22Rv1 (cell line): Measurements from ENCODE around the gene SIN3B.
A peak's percentile ranks its signal among the peaks of the same experiment; 100 is the strongest.

Experiments used
- H3K27ac ChIP-seq: fragments of 450-650 bp; 2 replicates; pipeline ENCODE4 v1.5.1; 2017
- ZFX ChIP-seq: fragments of 450-650 bp; IDR thresholded peaks from 2 replicates; pipeline ENCODE4 v1.6.1; 2017; ENCODE audit warnings: antibody characterized with exemption, borderline replicate concordance
- TF ChIP-seq, protein P1 (sequence below): fragments of 450-650 bp; IDR thresholded peaks from 2 replicates; pipeline ENCODE4 v1.5.1; 2017; ENCODE audit warnings: mild to moderate bottlenecking

Gene SIN3B

DNA sequence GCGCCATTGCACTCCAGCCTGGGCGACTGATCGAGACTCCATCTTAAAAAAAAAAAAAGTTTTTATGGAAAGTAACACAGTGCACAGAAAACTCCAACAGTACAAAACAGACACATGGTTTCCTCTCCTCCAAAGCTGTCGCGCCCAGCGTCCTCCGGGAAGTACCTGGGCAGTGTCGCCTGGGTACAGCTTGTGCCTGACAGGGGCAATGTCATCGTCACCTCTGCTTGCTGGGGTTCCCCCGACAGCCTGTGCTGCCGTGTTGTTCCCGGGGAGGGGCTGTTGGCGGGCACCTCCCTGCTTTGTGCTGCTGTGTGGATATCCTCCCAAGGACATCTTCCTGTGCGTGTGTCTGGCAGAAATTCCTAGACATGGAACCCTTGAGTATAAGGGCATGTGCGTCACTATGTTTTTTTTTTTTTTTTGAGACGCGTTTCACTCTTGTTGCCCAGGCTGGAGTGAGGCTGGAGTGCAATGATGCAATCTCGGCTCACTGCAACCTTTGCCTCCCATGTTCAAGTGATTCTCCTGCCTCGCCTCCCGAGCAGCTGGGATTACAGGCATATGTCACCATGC, 57.2 kb downstream of the SIN3B start:
- peak overlapping the region; percentile 47; the same call in 1 of the 2 replicates for H3K27ac ChIP-seq
- TF ChIP-seq ZFX, result no peak
- TF ChIP-seq, protein P1, sequence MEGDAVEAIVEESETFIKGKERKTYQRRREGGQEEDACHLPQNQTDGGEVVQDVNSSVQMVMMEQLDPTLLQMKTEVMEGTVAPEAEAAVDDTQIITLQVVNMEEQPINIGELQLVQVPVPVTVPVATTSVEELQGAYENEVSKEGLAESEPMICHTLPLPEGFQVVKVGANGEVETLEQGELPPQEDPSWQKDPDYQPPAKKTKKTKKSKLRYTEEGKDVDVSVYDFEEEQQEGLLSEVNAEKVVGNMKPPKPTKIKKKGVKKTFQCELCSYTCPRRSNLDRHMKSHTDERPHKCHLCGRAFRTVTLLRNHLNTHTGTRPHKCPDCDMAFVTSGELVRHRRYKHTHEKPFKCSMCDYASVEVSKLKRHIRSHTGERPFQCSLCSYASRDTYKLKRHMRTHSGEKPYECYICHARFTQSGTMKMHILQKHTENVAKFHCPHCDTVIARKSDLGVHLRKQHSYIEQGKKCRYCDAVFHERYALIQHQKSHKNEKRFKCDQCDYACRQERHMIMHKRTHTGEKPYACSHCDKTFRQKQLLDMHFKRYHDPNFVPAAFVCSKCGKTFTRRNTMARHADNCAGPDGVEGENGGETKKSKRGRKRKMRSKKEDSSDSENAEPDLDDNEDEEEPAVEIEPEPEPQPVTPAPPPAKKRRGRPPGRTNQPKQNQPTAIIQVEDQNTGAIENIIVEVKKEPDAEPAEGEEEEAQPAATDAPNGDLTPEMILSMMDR, result no peak

DNA sequence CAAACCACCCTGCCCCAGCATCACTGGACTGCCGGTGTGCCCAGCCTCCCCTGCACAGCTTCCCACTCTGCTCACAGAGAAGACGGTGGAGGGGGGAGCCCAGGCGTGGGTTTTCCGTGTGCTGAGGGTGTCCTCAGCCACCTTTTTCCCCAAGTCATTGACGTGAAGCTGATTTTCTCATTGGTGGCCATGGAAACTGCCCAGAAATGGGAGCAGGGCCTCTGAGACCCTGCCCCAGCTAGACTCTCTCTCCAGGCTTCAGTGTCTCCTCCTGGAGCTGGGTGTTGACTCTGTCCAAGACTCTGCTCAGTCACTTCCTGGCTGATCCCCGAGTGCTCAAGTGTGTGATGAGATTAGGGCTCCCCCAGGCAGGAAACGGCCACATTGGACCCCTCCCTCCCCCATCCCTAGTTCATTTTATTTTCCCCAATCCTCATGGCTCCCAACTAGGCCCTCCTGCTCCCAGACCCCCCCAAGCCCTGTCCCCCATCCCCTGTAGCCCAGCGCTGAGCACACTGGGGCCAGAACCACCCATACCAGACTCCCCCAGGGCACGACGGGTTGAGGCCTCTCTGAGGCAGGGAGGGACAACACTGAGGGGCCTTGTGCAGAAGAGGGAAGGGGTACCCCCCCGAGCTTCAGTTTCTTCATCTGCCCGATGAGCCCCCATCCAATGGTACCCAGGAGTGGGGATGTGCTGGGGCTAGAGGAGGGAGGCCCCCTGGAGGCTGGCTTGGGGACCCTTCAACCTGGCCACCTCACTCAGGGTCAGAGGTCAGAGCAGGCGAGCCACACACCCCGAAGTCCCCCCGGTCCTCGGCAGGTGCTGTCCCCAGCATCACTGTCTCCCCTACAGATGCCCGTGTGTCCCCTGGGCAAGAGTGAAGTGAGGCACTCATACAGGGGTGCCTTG, 58.4 kb downstream of the SIN3B start:
- no peak for TF ChIP-seq ZFX
- TF ChIP-seq, protein P1, result no peak

DNA sequence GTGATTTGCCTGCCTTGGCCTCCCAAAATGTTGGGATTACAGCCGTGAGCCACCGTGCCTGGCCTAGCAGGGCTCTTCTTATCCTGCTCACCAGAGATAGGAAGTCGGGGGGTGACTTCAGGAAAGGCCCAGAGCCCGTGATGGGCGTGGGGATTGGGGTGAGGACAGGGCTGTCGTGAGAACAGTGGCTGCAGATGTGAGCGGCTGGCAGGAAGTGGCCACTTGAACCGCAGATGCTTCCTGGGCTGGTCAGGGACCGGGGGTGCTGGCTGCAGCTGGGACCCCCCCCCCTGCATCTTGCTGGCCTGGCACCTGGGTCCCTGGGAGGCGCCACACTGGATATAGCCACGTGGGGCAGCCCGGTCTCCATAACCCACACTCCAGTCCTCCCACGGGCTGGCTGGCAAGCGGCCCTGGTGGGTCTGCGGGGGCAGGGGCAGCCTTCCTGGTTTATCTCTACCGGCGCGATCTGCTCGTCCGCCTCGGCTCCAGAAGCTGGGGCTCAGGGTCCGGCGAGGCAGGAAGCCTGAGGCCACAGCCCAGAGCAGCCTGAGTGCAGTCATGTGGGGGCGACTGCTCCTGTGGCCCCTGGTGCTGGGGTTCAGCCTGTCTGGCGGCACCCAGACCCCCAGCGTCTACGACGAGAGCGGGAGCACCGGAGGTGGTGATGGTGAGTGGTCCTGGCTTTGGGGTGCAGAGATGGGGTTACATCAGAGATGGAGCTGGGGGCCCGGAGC, 59.6 kb downstream of the SIN3B start, which contains the start of gene F2RL3:
TSS of gene F2RL3 (plus strand) at position 371 of the 737 bp plus-strand sequence. CDS start at position 562, 191 bp downstream.
- no peak for TF ChIP-seq ZFX
- TF ChIP-seq, protein P1, result no peak
- H3K27ac ChIP-seq, result peak within 1 kb of the TSS; percentile 81

More for the DNA sequence above, 58.4 kb downstream of the SIN3B start:
- H3K27ac ChIP-seq, result no peak overlapping the region

DNA sequence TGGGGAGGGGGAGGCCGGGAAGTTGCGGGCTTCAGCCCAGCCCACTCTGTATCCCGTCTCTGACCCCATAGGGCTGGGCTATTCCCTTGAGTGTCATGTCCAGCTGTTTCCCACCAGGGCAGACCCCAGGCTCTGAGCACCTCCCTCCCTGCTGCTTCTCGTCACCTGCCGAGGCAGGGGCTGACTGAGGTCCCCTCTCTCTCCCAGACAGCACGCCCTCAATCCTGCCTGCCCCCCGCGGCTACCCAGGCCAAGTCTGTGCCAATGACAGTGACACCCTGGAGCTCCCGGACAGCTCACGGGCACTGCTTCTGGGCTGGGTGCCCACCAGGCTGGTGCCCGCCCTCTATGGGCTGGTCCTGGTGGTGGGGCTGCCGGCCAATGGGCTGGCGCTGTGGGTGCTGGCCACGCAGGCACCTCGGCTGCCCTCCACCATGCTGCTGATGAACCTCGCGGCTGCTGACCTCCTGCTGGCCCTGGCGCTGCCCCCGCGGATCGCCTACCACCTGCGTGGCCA, 60.2 kb downstream of the SIN3B start:
- TF ChIP-seq, protein P1, result no peak
- no peak for TF ChIP-seq ZFX
- H3K27ac ChIP-seq, result peak overlapping the region; percentile 81

DNA sequence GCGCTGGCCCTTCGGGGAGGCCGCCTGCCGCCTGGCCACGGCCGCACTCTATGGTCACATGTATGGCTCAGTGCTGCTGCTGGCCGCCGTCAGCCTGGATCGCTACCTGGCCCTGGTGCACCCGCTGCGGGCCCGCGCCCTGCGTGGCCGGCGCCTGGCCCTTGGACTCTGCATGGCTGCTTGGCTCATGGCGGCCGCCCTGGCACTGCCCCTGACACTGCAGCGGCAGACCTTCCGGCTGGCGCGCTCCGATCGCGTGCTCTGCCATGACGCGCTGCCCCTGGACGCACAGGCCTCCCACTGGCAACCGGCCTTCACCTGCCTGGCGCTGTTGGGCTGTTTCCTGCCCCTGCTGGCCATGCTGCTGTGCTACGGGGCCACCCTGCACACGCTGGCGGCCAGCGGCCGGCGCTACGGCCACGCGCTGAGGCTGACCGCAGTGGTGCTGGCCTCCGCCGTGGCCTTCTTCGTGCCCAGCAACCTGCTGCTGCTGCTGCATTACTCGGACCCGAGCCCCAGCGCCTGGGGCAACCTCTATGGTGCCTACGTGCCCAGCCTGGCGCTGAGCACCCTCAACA, 60.8 kb downstream of the SIN3B start:
- H3K27ac ChIP-seq, result peak overlapping the region; percentile 81
- no peak for TF ChIP-seq ZFX
- TF ChIP-seq, protein P1, result peak; percentile 66

DNA sequence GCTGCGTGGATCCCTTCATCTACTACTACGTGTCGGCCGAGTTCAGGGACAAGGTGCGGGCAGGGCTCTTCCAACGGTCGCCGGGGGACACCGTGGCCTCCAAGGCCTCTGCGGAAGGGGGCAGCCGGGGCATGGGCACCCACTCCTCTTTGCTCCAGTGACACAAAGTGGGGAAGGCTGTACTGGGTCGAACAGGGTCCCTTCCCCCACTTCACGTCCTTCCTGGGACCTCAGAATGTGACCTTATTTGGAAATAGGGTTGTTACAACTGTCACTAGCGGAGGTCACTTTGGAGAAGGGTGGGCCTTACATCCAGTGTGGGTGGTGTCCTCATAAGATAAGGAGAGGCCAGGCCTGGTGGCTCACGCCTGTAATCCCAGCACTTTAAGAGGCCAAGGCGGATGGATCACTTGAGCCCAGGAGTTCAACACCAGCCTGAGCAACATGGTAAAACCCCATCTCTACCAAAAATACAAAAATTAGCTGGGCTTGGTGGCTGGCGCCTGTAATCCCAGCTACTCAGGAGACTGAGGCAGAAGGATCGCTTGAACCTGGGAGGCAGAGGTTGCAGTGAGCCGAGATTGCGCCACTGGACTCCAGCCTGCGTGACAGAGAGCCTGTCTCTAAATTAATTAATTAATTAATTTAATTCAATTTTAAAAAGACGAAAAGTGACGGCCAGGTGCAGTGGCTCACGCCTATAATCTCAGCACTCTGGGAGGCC, 61.4 kb downstream of the SIN3B start:
- H3K27ac ChIP-seq, result peak overlapping the region; percentile 81
- TF ChIP-seq ZFX, result no peak
- TF ChIP-seq, protein P1, result no peak
